H1 (cell line): ENCODE results near the gene PLEKHM3. TPM values are rescaled to one million over a fixed set of nuclear protein-coding genes. Genes with fewer than 3 reads are reported as not detected.
A peak's percentile ranks its signal among the peaks of the same experiment; 100 is the strongest.

Experiments
- CBX5 ChIP-seq: fragments of 300-800, 300-1000 bp; sonication (generic); IDR thresholded peaks from 2 replicates; pipeline ENCODE4 v1.7.1; 2016; ENCODE audit warnings: antibody characterized with exemption, low read length, low read depth
- CREB1 ChIP-seq: IDR thresholded peaks from 2 replicates; pipeline ENCODE4 v1.6.1; 2012; ENCODE audit warnings: inconsistent platforms
- CTCF ChIP-seq, 3 experiments: IDR thresholded peaks; 1 replicate in 2 of 3; 2 replicates in 1 of 3; pipeline versions ENCODE4 v1.5.1 to v1.6.1; 2011; ENCODE audit warnings: low read length in 3 of 3, mild to moderate bottlenecking in 3 of 3, inconsistent platforms in 2 of 3, low read depth in 1 of 3, moderate library complexity in 1 of 3; ENCODE audit not compliant: insufficient read depth in 1 of 3; ENCODE audit errors: control extremely low read depth in 1 of 3
- GTF2F1 ChIP-seq: IDR thresholded peaks from 2 replicates; pipeline ENCODE4 v1.6.1; 2012; ENCODE audit warnings: low read depth, low read length, improper control_type of control experiment, borderline replicate concordance
- MAX ChIP-seq: IDR thresholded peaks from 2 replicates; pipeline ENCODE4 v1.6.1; 2012; ENCODE audit warnings: inconsistent platforms
- NRF1 ChIP-seq: IDR thresholded peaks from 2 replicates; pipeline ENCODE4 v1.6.1; 2011; ENCODE audit warnings: mild to moderate bottlenecking, low read depth, low read length, improper control_type of control experiment
- POU5F1 ChIP-seq: IDR thresholded peaks from 2 replicates; pipeline ENCODE4 v1.6.1; 2011; ENCODE audit warnings: low read depth, mild to moderate bottlenecking, low read length, moderate library complexity
- RFX5 ChIP-seq: IDR thresholded peaks from 2 replicates; pipeline ENCODE4 v1.6.1; 2011; ENCODE audit warnings: low read depth, low read length, improper control_type of control experiment, borderline replicate concordance
- SIN3A ChIP-seq, 2 experiments: IDR thresholded peaks in 1 of 2; conservative IDR thresholded peaks in 1 of 2; 2 replicates each; pipeline ENCODE4 v1.6.1; 2011 to 2012; ENCODE audit warnings: low read length in 2 of 2, improper control_type of control experiment in 1 of 2, low read depth in 1 of 2, mild to moderate bottlenecking in 1 of 2
- SP4 ChIP-seq: IDR thresholded peaks from 2 replicates; pipeline ENCODE4 v1.6.1; 2012; ENCODE audit warnings: low read length, inconsistent platforms
- SUZ12 ChIP-seq: fragments of 200-600 bp; sonication (generic); IDR thresholded peaks from 2 replicates; pipeline ENCODE4 v1.6.1; 2012; ENCODE audit warnings: mild to moderate bottlenecking, inconsistent platforms, low read length, moderate library complexity, mixed read lengths
- YY1 ChIP-seq: IDR thresholded peaks from 2 replicates; pipeline ENCODE4 v1.6.1; 2011; ENCODE audit warnings: low read depth, mild to moderate bottlenecking, low read length
- ZNF274 ChIP-seq: IDR thresholded peaks from 2 replicates; pipeline ENCODE4 v1.7.0; 2012; ENCODE audit warnings: low read length, borderline replicate concordance; ENCODE audit errors: extremely low read depth
- polyA plus RNA-seq, 7 experiments: library from polyadenylated mRNA; depleted of rRNA in 3 of 7; stranded (reverse) in 5 of 7; unstranded in 2 of 7; fragments of >200 nt in 5 of 7; fragments of 200-250 nt in 2 of 7; gene quantifications; 1 replicate in 5 of 7; 2 replicates in 1 of 7; 4 replicates in 1 of 7; pipeline versions ENCODE4 v1.2.1 to v1.2.3, GENCODE V29; 2011 to 2013; ENCODE audit warnings: missing spikeins in 2 of 7, mixed read lengths in 2 of 7
- total RNA-seq: library from RNA; stranded (reverse); fragmentation: NEBNext Ultra II Directional; extraction: Animal tissue kit (Norgen Biotek cat#: 25700); gene quantifications from 2 replicates; pipeline ENCODE4 v1.2.1, GENCODE V29; 2021

Gene PLEKHM3
- total and polyA plus RNA-seq, 2 of the 8 experiments (the other 6 are each of a cell fraction or from before 2014, with no cell fraction given) = 2.3 to 5.8 TPM

- TF ChIP-seq GTF2F1 = no peak
- no peak for TF ChIP-seq SP4
- no peak for TF ChIP-seq RFX5
- TF ChIP-seq CBX5 = no peak
- no peak for TF ChIP-seq SIN3A (conservative IDR thresholded peaks at IDR 0.05 in 1 of 2, IDR thresholded peaks at IDR 0.05 in 1 of 2; ENCODE audit: low read depth in 1 of 2, low read length in 2 of 2)
- no peak for TF ChIP-seq ZNF274
- TF ChIP-seq YY1 = peak; percentile 73; the same call in 1 of the 2 replicates
- TF ChIP-seq CREB1 = no peak
- peak; percentile 46 to 61 (median 49) for TF ChIP-seq CTCF (IDR thresholded peaks at IDR 0.05; ENCODE audit: control extremely low read depth in 1 of 3, insufficient read depth in 1 of 3, low read depth in 1 of 3, low read length in 3 of 3)
- no peak for TF ChIP-seq MAX
- no peak for TF ChIP-seq POU5F1
- no peak for TF ChIP-seq SUZ12
- no peak for TF ChIP-seq NRF1
These were observed 128.6 kb downstream of the PLEKHM3 start (continued) for GRCh38 chr2:207896525-207897285.
